ENCODE results near the gene ITPKA. TPM values are rescaled to one million over a fixed set of nuclear protein-coding genes. Genes with fewer than 3 reads are reported as not detected.
A peak's percentile ranks its signal among the peaks of the same experiment; 100 is the strongest.

ITPKA gene
- polyA plus RNA-seq, 3 donors: 0.61 to 0.90 (median 0.83) TPM

GRCh38 chr15:41489641-41490040 is 4.0 kb upstream of the ITPKA start:
- DNase-seq: no peak

- DNase-seq: no peak
Observed at GRCh38 chr15:41490355-41490754, 3.3 kb upstream of the ITPKA start.

- DNase-seq: no peak
Observed at GRCh38 chr15:41491889-41492288, 1.8 kb upstream of the ITPKA start.

GRCh38 chr15:41492597-41493204 is 973 bp upstream of the ITPKA start:
- no peak for DNase-seq

GRCh38 chr15:41493902-41494189 is 172 bp downstream of the ITPKA start:
- no peak for DNase-seq

GRCh38 chr15:41494190-41494921 is 682 bp downstream of the ITPKA start:
- DNase-seq: no peak

- no peak for DNase-seq
Observed at GRCh38 chr15:41494922-41495735, 1.5 kb downstream of the ITPKA start.

- no peak for DNase-seq
Observed at GRCh38 chr15:41495736-41496599, 2.3 kb downstream of the ITPKA start.

- DNase-seq: no peak
Observed at GRCh38 chr15:41498657-41499056, 5.0 kb downstream of the ITPKA start.

GRCh38 chr15:41499109-41499851 is 5.6 kb downstream of the ITPKA start:
- no peak for DNase-seq

- peak; percentile 51 for DNase-seq
Observed at GRCh38 chr15:41501191-41501917, 7.7 kb downstream of the ITPKA start.

- DNase-seq: no peak
Observed at GRCh38 chr15:41501931-41502794, 8.5 kb downstream of the ITPKA start.

- no peak for DNase-seq
Observed at GRCh38 chr15:41502795-41503668, 9.4 kb downstream of the ITPKA start.

GRCh38 chr15:41503669-41504010 is 10.0 kb downstream of the ITPKA start:
- DNase-seq: no peak

- no peak for DNase-seq
Observed at GRCh38 chr15:41504751-41505492, 11.2 kb downstream of the ITPKA start.

GRCh38 chr15:41505776-41506175 is 12.1 kb downstream of the ITPKA start:
- DNase-seq: no peak

GRCh38 chr15:41506796-41507341 is 13.2 kb downstream of the ITPKA start:
- no peak for DNase-seq

All from renal pelvis (tissue), 4 donors.